Measurements from ENCODE around the gene ELMO3. TPM values are rescaled to one million over a fixed set of nuclear protein-coding genes. Genes with fewer than 3 reads are reported as not detected.

ELMO3 gene, protein sequence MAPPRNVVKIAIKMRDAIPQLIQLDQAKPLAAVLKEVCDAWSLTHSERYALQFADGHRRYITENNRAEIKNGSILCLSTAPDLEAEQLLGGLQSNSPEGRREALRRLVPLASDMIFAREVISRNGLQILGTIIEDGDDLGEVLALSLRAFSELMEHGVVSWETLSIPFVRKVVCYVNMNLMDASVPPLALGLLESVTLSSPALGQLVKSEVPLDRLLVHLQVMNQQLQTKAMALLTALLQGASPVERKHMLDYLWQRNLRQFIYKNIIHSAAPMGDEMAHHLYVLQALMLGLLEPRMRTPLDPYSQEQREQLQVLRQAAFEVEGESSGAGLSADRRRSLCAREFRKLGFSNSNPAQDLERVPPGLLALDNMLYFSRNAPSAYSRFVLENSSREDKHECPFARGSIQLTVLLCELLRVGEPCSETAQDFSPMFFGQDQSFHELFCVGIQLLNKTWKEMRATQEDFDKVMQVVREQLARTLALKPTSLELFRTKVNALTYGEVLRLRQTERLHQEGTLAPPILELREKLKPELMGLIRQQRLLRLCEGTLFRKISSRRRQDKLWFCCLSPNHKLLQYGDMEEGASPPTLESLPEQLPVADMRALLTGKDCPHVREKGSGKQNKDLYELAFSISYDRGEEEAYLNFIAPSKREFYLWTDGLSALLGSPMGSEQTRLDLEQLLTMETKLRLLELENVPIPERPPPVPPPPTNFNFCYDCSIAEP
- total RNA-seq, result under 1 TPM; 0.26 to 0.79 (median 0.42) TPM
- polyA plus RNA-seq, result under 1 TPM; 0.35 to 0.82 (median 0.53) TPM
- long read RNA-seq, donor 1, result 0 reads
- long read RNA-seq, donor 2, result 0 reads

DNA sequence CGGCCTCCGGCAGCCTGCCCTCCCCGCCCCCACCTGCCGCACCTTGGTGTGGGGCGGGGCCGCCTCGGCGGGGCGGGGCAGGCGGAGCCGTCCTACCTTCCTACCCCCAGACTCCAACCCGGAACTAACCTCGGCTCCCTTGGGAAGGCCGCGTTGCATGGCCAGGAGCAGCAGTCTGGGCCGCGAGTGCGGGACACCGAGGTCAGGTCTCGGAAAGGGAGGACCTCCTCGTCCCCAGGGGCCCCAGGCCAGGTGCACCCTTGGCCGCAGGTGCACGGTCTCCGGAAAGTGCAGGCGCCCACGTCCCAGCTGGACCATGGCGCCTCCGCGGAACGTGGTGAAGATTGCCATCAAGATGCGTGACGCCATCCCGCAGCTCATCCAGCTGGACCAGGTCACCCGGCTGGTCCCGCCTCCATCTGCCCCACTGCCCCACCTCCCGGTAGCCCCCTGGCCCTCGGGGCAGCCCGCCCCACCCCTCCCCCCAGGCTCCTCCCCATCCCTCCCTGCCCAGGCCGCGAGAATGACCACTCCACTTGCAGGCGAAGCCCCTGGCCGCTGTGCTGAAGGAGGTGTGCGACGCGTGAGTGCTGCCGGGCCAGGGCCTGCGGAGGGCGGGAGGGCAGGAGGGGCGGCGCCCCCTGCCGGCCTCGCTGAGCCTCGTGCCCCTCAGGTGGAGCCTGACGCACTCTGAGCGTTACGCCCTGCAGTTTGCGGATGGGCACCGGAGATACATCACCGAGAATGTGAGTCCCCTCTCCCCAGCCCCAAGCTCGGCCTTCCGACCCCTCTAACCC lies at the start of gene ELMO3:
Gene ELMO3 (plus strand): TSS at position 121 of the 797 bp plus-strand sequence. CDS start 196 bp downstream, at position 317.
- no peak for DNase-seq
- H3K4me3 ChIP-seq, result no peak within 1 kb of the TSS
- WGBS, 3 donors, result 40 to 49% (median 43%) methylated on average over 54 to 61 of the region's 61 CpGs

DNA sequence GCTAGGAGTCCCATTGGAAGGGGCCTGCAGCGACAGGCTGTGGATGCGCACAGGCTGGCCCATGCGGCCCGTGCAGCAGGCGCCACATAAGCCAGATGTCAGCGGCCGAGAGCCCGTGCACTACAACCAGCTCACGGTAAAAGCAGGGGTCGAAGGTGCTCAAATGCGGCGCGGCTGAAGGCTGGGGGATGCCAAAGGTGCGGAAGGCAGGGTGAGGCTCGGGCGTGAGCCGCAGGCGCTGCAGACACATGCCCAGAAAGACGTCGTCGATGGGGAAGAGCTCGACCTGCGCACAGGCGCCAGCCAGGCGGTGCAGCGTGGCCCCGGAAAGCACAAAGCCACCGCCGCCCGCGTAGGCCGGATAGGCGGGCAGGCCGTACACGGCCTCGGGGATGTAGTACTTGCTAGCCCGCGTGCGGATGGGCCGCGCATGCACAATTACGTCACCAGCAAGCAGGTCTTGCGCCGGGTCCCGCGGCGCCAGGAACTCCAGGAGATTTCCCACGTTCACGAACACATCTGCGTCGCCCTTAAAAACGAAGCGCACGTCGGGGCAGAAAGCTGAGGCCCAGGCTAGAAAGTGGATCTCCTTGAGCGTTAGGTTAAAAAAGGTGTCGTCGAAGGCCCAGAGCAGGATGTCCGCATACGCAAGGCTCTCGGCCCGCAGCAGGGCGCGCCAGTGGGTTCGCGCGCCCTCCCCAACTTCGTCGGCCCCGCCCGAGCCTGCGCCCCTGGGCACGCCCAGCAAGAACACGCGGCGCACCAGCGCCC lies 49.5 kb upstream of the ELMO3 start:
- Histone ChIP-seq H3K27me3 (ENCODE audit: insufficient read depth in 3 of 3, low read length in 2 of 3) (peaks cover 0 to 17% (median 0%) of the 10 kb centered on the region in 3 donors), H3K36me3 (ENCODE audit: insufficient read depth in 1 of 2, low read depth in 1 of 2) (peaks cover 9 to 49% of the 10 kb centered on the region in 2 donors), H3K4me3 (peak overlapping the region; percentile 68), H3K4me1 (peaks cover 2% of the 10 kb centered on the region), H3K27ac (no peak overlapping the region), H3K9me3 (no peaks in the 10 kb centered on the region)
- ATAC-seq (no peak), DNase-seq (no peak)
- TF ChIP-seq, protein P1, sequence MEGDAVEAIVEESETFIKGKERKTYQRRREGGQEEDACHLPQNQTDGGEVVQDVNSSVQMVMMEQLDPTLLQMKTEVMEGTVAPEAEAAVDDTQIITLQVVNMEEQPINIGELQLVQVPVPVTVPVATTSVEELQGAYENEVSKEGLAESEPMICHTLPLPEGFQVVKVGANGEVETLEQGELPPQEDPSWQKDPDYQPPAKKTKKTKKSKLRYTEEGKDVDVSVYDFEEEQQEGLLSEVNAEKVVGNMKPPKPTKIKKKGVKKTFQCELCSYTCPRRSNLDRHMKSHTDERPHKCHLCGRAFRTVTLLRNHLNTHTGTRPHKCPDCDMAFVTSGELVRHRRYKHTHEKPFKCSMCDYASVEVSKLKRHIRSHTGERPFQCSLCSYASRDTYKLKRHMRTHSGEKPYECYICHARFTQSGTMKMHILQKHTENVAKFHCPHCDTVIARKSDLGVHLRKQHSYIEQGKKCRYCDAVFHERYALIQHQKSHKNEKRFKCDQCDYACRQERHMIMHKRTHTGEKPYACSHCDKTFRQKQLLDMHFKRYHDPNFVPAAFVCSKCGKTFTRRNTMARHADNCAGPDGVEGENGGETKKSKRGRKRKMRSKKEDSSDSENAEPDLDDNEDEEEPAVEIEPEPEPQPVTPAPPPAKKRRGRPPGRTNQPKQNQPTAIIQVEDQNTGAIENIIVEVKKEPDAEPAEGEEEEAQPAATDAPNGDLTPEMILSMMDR (IDR thresholded peaks at IDR 0.05), result no peak
- intact Hi-C loops (cut with DNase I), result no loop called here
- 63 to 68% (median 66%) methylated on average over 77 of the region's 77 CpGs for WGBS, 3 donors

More for the DNA sequence above, at the start of gene ELMO3:
- Histone ChIP-seq H3K36me3 (ENCODE audit: insufficient read depth in 1 of 2, low read depth in 1 of 2) (peaks cover 21 to 67% of the 10 kb centered on the region in 2 donors), H3K9me3 (no peaks in the 10 kb centered on the region), H3K27ac (no peak within 1 kb of the TSS), H3K4me1 (peaks cover 4% of the 10 kb centered on the region), H3K27me3 (ENCODE audit: insufficient read depth in 3 of 3, low read length in 2 of 3) (no peaks in the 10 kb centered on the region)
- intact Hi-C loops (cut with DNase I), result no loop called here
- TF ChIP-seq, protein P1 (IDR thresholded peaks at IDR 0.05), result peak; percentile 29
- peak; percentile 48 to 72 (median 54) for ATAC-seq

DNA sequence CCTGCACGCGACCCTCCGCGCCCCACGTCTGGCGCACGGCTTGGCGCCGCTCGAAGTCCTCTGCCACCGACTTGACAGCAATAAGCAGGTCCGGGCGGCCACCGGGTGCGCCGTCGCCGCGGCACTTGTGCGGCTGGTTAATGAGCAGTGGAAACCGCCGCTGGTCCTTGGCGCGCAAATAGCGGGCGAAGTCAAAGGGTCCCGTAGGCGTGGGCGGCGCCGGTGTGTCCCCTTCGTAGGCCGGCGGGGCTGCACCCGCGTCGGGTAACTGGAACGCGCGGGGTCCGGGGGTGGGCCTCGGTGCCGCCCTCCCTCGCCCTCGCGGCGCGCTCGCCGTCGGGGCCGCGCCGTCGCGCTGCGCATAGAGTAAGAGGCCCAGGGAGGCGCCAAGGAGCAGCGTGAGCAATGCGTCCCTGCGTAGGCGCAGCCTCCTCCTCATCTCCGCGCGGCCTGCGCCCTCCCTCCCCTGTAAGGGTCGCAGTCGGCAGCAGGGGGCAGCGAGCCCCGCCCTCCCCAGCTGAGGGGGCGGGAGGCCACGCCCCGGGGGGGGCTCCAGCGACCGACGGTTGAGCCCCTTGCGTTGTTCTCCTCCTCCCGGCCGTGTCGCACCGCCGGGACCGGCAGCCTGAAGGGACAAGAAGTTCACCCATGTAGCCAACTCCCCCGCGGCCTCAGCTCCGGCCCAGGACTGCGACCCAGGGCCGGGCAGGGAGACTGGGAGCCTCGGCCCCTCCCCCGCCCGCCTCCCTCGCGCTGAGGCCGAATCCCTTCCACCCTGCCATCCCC lies 48.7 kb upstream of the ELMO3 start:
- Histone ChIP-seq H3K4me1 (peaks cover 2% of the 10 kb centered on the region), H3K4me3 (peak overlapping the region; percentile 68), H3K36me3 (ENCODE audit: insufficient read depth in 1 of 2, low read depth in 1 of 2) (peaks cover 9 to 41% of the 10 kb centered on the region in 2 donors), H3K27ac (peak overlapping the region; percentile 42), H3K9me3 (no peaks in the 10 kb centered on the region), H3K27me3 (ENCODE audit: insufficient read depth in 3 of 3, low read length in 2 of 3) (peaks cover 0 to 17% (median 0%) of the 10 kb centered on the region in 3 donors)
- peak; percentile 59 to 71 for DNase-seq
- ATAC-seq, result peak; percentile 16 to 58 (median 52)
- TF ChIP-seq, protein P1 (IDR thresholded peaks at IDR 0.05), result no peak
- 5 to 10% (median 10%) methylated on average over 47 to 94 of the region's 94 CpGs for WGBS, 3 donors
- intact Hi-C loops (cut with DNase I), result no loop called here
